HepG2 (cell line): ENCODE measurements around the gene ACE2. TPM values are rescaled to one million over a fixed set of nuclear protein-coding genes. Genes with fewer than 3 reads are reported as not detected.

Source experiments
- DNMT1 ChIP-seq: sonication (generic); formaldehyde crosslinking; IDR thresholded peaks from 2 replicates; pipeline ENCODE4 v1.5.1; 2020; ENCODE audit warnings: mild to moderate bottlenecking, missing genetic modification reagents
- HBP1 ChIP-seq: IDR thresholded peaks from 2 replicates; pipeline ENCODE4 v1.6.1; 2016; ENCODE audit warnings: low read depth, control low read depth
- HOXA9 ChIP-seq: sonication (generic); formaldehyde crosslinking; IDR thresholded peaks from 2 replicates; pipeline ENCODE4 v1.8.1; 2022; ENCODE audit warnings: missing genetic modification reagents, mild to moderate bottlenecking, moderate library complexity, borderline replicate concordance
- KDM5B ChIP-seq: sonication (generic); formaldehyde crosslinking; IDR thresholded peaks from 2 replicates; pipeline ENCODE4 v1.4.0; 2020; ENCODE audit warnings: missing genetic modification reagents, mild to moderate bottlenecking, borderline replicate concordance
- RFX3 ChIP-seq: IDR thresholded peaks from 2 replicates; pipeline ENCODE4 v1.6.1; 2016; ENCODE audit warnings: missing biosample characterization, missing genetic modification reagents
- SNAI1 ChIP-seq: sonication (generic); formaldehyde crosslinking; IDR thresholded peaks from 2 replicates; pipeline ENCODE4 v1.5.0; 2020; ENCODE audit warnings: mild to moderate bottlenecking, missing genetic modification reagents, borderline replicate concordance
- ZBTB25 ChIP-seq: IDR thresholded peaks from 2 replicates; pipeline ENCODE4 v1.6.1; 2018; ENCODE audit warnings: missing genetic modification reagents
- ZNF142 ChIP-seq: sonication (generic); formaldehyde crosslinking; IDR thresholded peaks from 2 replicates; pipeline ENCODE4 v1.4.0; 2020; ENCODE audit warnings: missing genetic modification reagents
- ZNF331 ChIP-seq: sonication (generic); formaldehyde crosslinking; IDR thresholded peaks from 2 replicates; pipeline ENCODE4 v1.4.0; 2020; ENCODE audit warnings: missing genetic modification reagents
- polyA plus RNA-seq, 8 experiments: library from polyadenylated mRNA; depleted of rRNA in 3 of 8; stranded (reverse) in 7 of 8; unstranded in 1 of 8; fragments of >200 nt; fragmentation: Illumina TruSeq in 4 of 8; extraction: Trizol in 4 of 8; gene quantifications; 2 replicates each; pipeline versions ENCODE4 v1.2.1 to v1.2.3, GENCODE V29; 2011 to 2016; ENCODE audit warnings: low read depth in 4 of 8, missing spikeins in 1 of 8, mixed read lengths in 1 of 8; ENCODE audit not compliant: insufficient read depth in 1 of 8
- total RNA-seq, 5 experiments: library from RNA; depleted of rRNA; stranded (reverse); fragments of >200 nt; fragmentation: Illumina TruSeq; extraction: Trizol; gene quantifications; 2 replicates each; pipeline ENCODE4 v1.2.3, GENCODE V29; 2016; ENCODE audit warnings: low read depth in 1 of 5

ACE2 gene
- total and polyA plus RNA-seq, 2 of the 13 experiments (the other 11 are each of a cell fraction or from before 2014, with no cell fraction given), result 0.46 to 3.1 TPM

GRCh38 chrX:15600049-15600448 lies 711 bp downstream of the ACE2 start (continued):
- TF ChIP-seq ZBTB25 (CRISPR knock-in tag), result no peak
- TF ChIP-seq KDM5B (CRISPR knock-in tag), result no peak
- TF ChIP-seq ZNF331 (CRISPR knock-in tag), result no peak
- TF ChIP-seq RFX3 (CRISPR knock-in tag), result no peak
- TF ChIP-seq HBP1 (CRISPR knock-in tag), result no peak
- TF ChIP-seq SNAI1 (CRISPR knock-in tag), result no peak
- no peak for TF ChIP-seq DNMT1 (CRISPR knock-in tag)
- no peak for TF ChIP-seq ZNF142 (CRISPR knock-in tag)
- no peak for TF ChIP-seq HOXA9 (CRISPR knock-in tag)
